ENCODE results near the gene ANKS3.
A peak's percentile ranks its signal among the peaks of the same experiment; 100 is the strongest.

The ANKS3 gene

GRCh38 chr16:4734063-4734729, at the start of gene ANKS3, which contains the start of gene DNAAF8:
TSS of gene ANKS3 (minus strand) at chr16:4734271. CDS start at chr16:4730149, 4,122 bp downstream.
TSS of gene DNAAF8 (plus strand) at chr16:4734537. CDS start at chr16:4736515, 1,978 bp downstream.
- peak; percentile 70 for DNase-seq (ENCODE audit: low read depth, low spot score)

GRCh38 chr16:4783251-4783950, 49.3 kb upstream of the ANKS3 start:
- no peak for DNase-seq (ENCODE audit: low read depth, low spot score)

GRCh38 chr16:4780235-4780634, 46.2 kb upstream of the ANKS3 start:
- DNase-seq (ENCODE audit: low read depth, low spot score) = no peak

GRCh38 chr16:4778050-4778392, 44.0 kb upstream of the ANKS3 start:
- DNase-seq (ENCODE audit: low read depth, low spot score) = no peak

GRCh38 chr16:4777339-4778049, 43.4 kb upstream of the ANKS3 start:
- DNase-seq (ENCODE audit: low read depth, low spot score) = no peak

- no peak for DNase-seq (ENCODE audit: low read depth, low spot score)
Measured at GRCh38 chr16:4776141-4776705, 42.2 kb upstream of the ANKS3 start.

- no peak for DNase-seq (ENCODE audit: low read depth, low spot score)
Measured at GRCh38 chr16:4775005-4775404, 40.9 kb upstream of the ANKS3 start.

- DNase-seq (ENCODE audit: low read depth, low spot score) = no peak
Measured at GRCh38 chr16:4772351-4772750, 38.3 kb upstream of the ANKS3 start.

GRCh38 chr16:4771646-4772045, 37.6 kb upstream of the ANKS3 start:
- DNase-seq (ENCODE audit: low read depth, low spot score) = no peak

GRCh38 chr16:4769306-4769638, 35.2 kb upstream of the ANKS3 start:
- DNase-seq (ENCODE audit: low read depth, low spot score) = no peak

- peak; percentile 62 for DNase-seq (ENCODE audit: low read depth, low spot score)
Measured at GRCh38 chr16:4768549-4769305, 34.7 kb upstream of the ANKS3 start.

GRCh38 chr16:4767872-4768548, 33.9 kb upstream of the ANKS3 start:
- no peak for DNase-seq (ENCODE audit: low read depth, low spot score)

GRCh38 chr16:4766875-4767628, 33.0 kb upstream of the ANKS3 start, which contains the start of gene ZNF500:
TSS of gene ZNF500 (minus strand) at chr16:4767162. CDS start at chr16:4765978, 1,184 bp downstream.
- DNase-seq (ENCODE audit: low read depth, low spot score) = peak; percentile 90

GRCh38 chr16:4765511-4766474, 31.7 kb upstream of the ANKS3 start:
- DNase-seq (ENCODE audit: low read depth, low spot score) = no peak

- no peak for DNase-seq (ENCODE audit: low read depth, low spot score)
Measured at GRCh38 chr16:4763791-4764190, 29.7 kb upstream of the ANKS3 start.

GRCh38 chr16:4762205-4762604, 28.1 kb upstream of the ANKS3 start:
- no peak for DNase-seq (ENCODE audit: low read depth, low spot score)

- DNase-seq (ENCODE audit: low read depth, low spot score) = no peak
Measured at GRCh38 chr16:4760221-4760910, 26.3 kb upstream of the ANKS3 start.

GRCh38 chr16:4755687-4756086, 21.6 kb upstream of the ANKS3 start:
- DNase-seq (ENCODE audit: low read depth, low spot score) = no peak

- no peak for DNase-seq (ENCODE audit: low read depth, low spot score)
Measured at GRCh38 chr16:4754865-4755264, 20.8 kb upstream of the ANKS3 start.

All from activated CD4-positive, CD25-positive, alpha-beta regulatory T cell treated with anti-CD3 and anti-CD28 coated beads, Interleukin-2, amount 50 U/mL, for 16 hours (primary cell).